H9 (cell line): ENCODE data around the gene MFSD6. TPM values are rescaled to one million over a fixed set of nuclear protein-coding genes. Genes with fewer than 3 reads are reported as not detected.

Source experiments
- DNase-seq: peaks from one replicate; pipeline ENCODE4 v3.0.0-alpha.2; 2017
- H2AFZ ChIP-seq: one replicate; pipeline ENCODE4 v1.6.1; 2013; ENCODE audit warnings: mild to moderate bottlenecking, low read length, control low read depth, moderate library complexity
- H2AK5ac ChIP-seq: 2 replicates; pipeline ENCODE4 v1.6.1; 2013; ENCODE audit warnings: low read length, control low read depth, mixed read lengths; ENCODE audit not compliant: insufficient read length
- H2BK120ac ChIP-seq: one replicate; pipeline ENCODE4 v1.6.1; 2013; ENCODE audit warnings: low read depth, mild to moderate bottlenecking, low read length, control low read depth, inconsistent platforms; ENCODE audit not compliant: poor library complexity, severe bottlenecking
- H2BK12ac ChIP-seq: 2 replicates; pipeline ENCODE4 v1.6.1; 2013; ENCODE audit warnings: low read length, control low read depth, mixed read lengths, low read depth; ENCODE audit not compliant: insufficient read length
- H2BK15ac ChIP-seq: 2 replicates; pipeline ENCODE4 v1.6.1; 2013; ENCODE audit warnings: low read depth, low read length, control low read depth
- H2BK20ac ChIP-seq: one replicate; pipeline ENCODE4 v1.6.1; 2013; ENCODE audit warnings: low read depth, mild to moderate bottlenecking, low read length, control low read depth, inconsistent platforms; ENCODE audit not compliant: poor library complexity, severe bottlenecking
- H2BK5ac ChIP-seq: 2 replicates; pipeline ENCODE4 v1.6.1; 2013; ENCODE audit warnings: low read length, control low read depth, mixed read lengths; ENCODE audit not compliant: insufficient read length
- H3K14ac ChIP-seq: 2 replicates; pipeline ENCODE4 v1.6.1; 2013; ENCODE audit warnings: low read length, control low read depth; ENCODE audit not compliant: insufficient read depth
- H3K18ac ChIP-seq: 2 replicates; pipeline ENCODE4 v1.6.1; 2013; ENCODE audit warnings: low read depth, mild to moderate bottlenecking, mixed read lengths, low read length, control low read depth; ENCODE audit not compliant: insufficient read length
- H3K23ac ChIP-seq: 2 replicates; pipeline ENCODE4 v1.6.1; 2013; ENCODE audit warnings: low read length, control low read depth, mixed read lengths, low read depth; ENCODE audit not compliant: insufficient read length
- H3K23me2 ChIP-seq: 2 replicates; pipeline ENCODE4 v1.6.1; 2013; ENCODE audit warnings: low read depth, mild to moderate bottlenecking, mixed read lengths, low read length, control low read depth; ENCODE audit not compliant: insufficient read length, poor library complexity, severe bottlenecking
- H3K27ac ChIP-seq: 2 replicates; pipeline ENCODE4 v1.5.1; 2013; ENCODE audit warnings: low read length, control low read depth, mixed read lengths, low read depth; ENCODE audit not compliant: insufficient read length
- H3K27me3 ChIP-seq: 2 replicates; pipeline ENCODE4 v1.6.1; 2013; ENCODE audit warnings: low read length, control low read depth, inconsistent platforms; ENCODE audit not compliant: insufficient read depth
- H3K4ac ChIP-seq: 2 replicates; pipeline ENCODE4 v1.6.1; 2013; ENCODE audit warnings: low read depth, mild to moderate bottlenecking, control low read depth, inconsistent platforms, low read length, moderate library complexity
- H3K4me1 ChIP-seq: 2 replicates; pipeline ENCODE4 v1.6.1; 2013; ENCODE audit warnings: low read length, control low read depth, inconsistent platforms; ENCODE audit not compliant: insufficient read depth
- H3K4me2 ChIP-seq: 2 replicates; pipeline ENCODE4 v1.6.1; 2013; ENCODE audit warnings: low read length, control low read depth, mixed read lengths; ENCODE audit not compliant: insufficient read length, insufficient read depth
- H3K56ac ChIP-seq: 2 replicates; pipeline ENCODE4 v1.6.1; 2013; ENCODE audit warnings: low read depth, mild to moderate bottlenecking, mixed read lengths, low read length, control low read depth; ENCODE audit not compliant: insufficient read length
- H3K79me1 ChIP-seq: 2 replicates; pipeline ENCODE4 v1.6.1; 2013; ENCODE audit warnings: low read depth, mild to moderate bottlenecking, moderate library complexity, low read length, control low read depth, inconsistent platforms; ENCODE audit not compliant: insufficient read depth, poor library complexity, severe bottlenecking
- H3K79me2 ChIP-seq: 2 replicates; pipeline ENCODE4 v1.6.1; 2013; ENCODE audit warnings: low read length, control low read depth, inconsistent platforms; ENCODE audit not compliant: insufficient read depth
- H3K9ac ChIP-seq: 2 replicates; pipeline ENCODE4 v1.6.1; 2013; ENCODE audit warnings: low read length, control low read depth, mixed read lengths; ENCODE audit not compliant: insufficient read length; ENCODE audit errors: extremely low read depth
- H3K9me3 ChIP-seq: one replicate; pipeline ENCODE4 v1.6.1; 2013; ENCODE audit warnings: low read depth, low read length, inconsistent platforms; ENCODE audit not compliant: control insufficient read depth
- H3T11ph ChIP-seq: one replicate; pipeline ENCODE4 v1.6.1; 2013; ENCODE audit warnings: mild to moderate bottlenecking, low read length, control low read depth, inconsistent platforms
- H4K20me1 ChIP-seq: one replicate; pipeline ENCODE4 v1.6.1; 2013; ENCODE audit not compliant: control insufficient read depth, insufficient read length, insufficient read depth
- H4K5ac ChIP-seq: 2 replicates; pipeline ENCODE4 v1.6.1; 2013; ENCODE audit warnings: low read depth, mild to moderate bottlenecking, mixed read lengths, low read length, control low read depth; ENCODE audit not compliant: insufficient read length
- H4K8ac ChIP-seq: replicated peaks from 2 replicates; pipeline ENCODE4 v1.6.1; 2013; ENCODE audit warnings: low read length, control low read depth, mixed read lengths, low read depth; ENCODE audit not compliant: insufficient read length
- H4K91ac ChIP-seq: 2 replicates; pipeline ENCODE4 v1.6.1; 2013; ENCODE audit warnings: low read depth, mild to moderate bottlenecking, moderate library complexity, mixed read lengths, low read length, control low read depth; ENCODE audit not compliant: insufficient read length
- H3K27ac Mint-ChIP-seq, 3 experiments: 2 replicates in 2 of 3; 3 replicates in 1 of 3; pipeline ENCODE4 v1.8.0; 2020 to 2021; ENCODE audit warnings: mixed read lengths in 3 of 3, mild to moderate bottlenecking in 1 of 3, moderate library complexity in 1 of 3
- H3K27me3 Mint-ChIP-seq: 2 replicates; pipeline ENCODE4 v1.8.0; 2021; ENCODE audit warnings: low read depth, mild to moderate bottlenecking, moderate library complexity, mixed read lengths
- H3K36me3 Mint-ChIP-seq, 3 experiments: 2 replicates in 2 of 3; 3 replicates in 1 of 3; pipeline ENCODE4 v1.8.0; 2020 to 2021; ENCODE audit warnings: low read depth in 3 of 3, mixed read lengths in 3 of 3; ENCODE audit not compliant: insufficient read depth in 1 of 3
- H3K4me1 Mint-ChIP-seq, 2 experiments: 2 replicates each; pipeline ENCODE4 v1.8.0; 2020; ENCODE audit warnings: mixed read lengths in 2 of 2
- H3K4me3 Mint-ChIP-seq, 2 experiments: 2 replicates in 1 of 2; 3 replicates in 1 of 2; pipeline ENCODE4 v1.8.0; 2020 to 2021; ENCODE audit warnings: mild to moderate bottlenecking in 2 of 2, mixed read lengths in 2 of 2, moderate library complexity in 1 of 2
- H3K9me3 Mint-ChIP-seq, 2 experiments: 2 replicates in 1 of 2; 3 replicates in 1 of 2; pipeline ENCODE4 v1.8.0; 2020; ENCODE audit warnings: mild to moderate bottlenecking in 2 of 2, mixed read lengths in 2 of 2, moderate library complexity in 1 of 2
- CTCF ChIP-seq: fragments of 200-600 bp; sonication (generic); conservative IDR thresholded peaks from 3 replicates; pipeline ENCODE4 v1.8.0; 2021; ENCODE audit warnings: antibody characterized with exemption, mild to moderate bottlenecking
- WGBS: extraction: QIAGEN DNeasy Blood & Tissue Kit; methylation state at CpG from one replicate; pipeline ENCODE4 v1.1.7; 2013; ENCODE audit warnings: missing lambda C conversion rate, low lambda C conversion rate, mixed read lengths; ENCODE audit not compliant: insufficient read length; ENCODE audit errors: extremely low coverage; 5-methylcytosine and 5-hydroxymethylcytosine counted together
- total RNA-seq: library from RNA; stranded (reverse); gene quantifications from 2 replicates; pipeline ENCODE4 v1.2.1, GENCODE V29; 2021

MFSD6 gene
- total RNA-seq, 1 experiment from 2014 or later, result 4.0 TPM

- Histone ChIP-seq H3K79me1 (no peaks in the 10 kb centered on the region), H3K79me2 (no peaks in the 10 kb centered on the region), H2BK120ac (no peak overlapping the region), H4K8ac (no peak overlapping the region), H3K9me3 (no peaks in the 10 kb centered on the region), H3K9ac (no peak overlapping the region), H3K23me2 (no peaks in the 10 kb centered on the region), H2AK5ac (no peak overlapping the region), H2AFZ (no peak overlapping the region), H3K23ac (no peak overlapping the region), H4K91ac (no peak overlapping the region), H3K27me3 (no peaks in the 10 kb centered on the region), H4K5ac (no peak overlapping the region), H2BK12ac (no peak overlapping the region), H3T11ph (no peak overlapping the region), H3K14ac (no peak overlapping the region), H4K20me1 (no peaks in the 10 kb centered on the region), H3K27ac (no peak overlapping the region), H2BK15ac (no peak overlapping the region), H3K56ac (no peak overlapping the region), H2BK5ac (no peak overlapping the region), H3K4me2 (no peak overlapping the region), H3K4ac (no peak overlapping the region), H3K18ac (no peak overlapping the region), H3K4me1 (no peaks in the 10 kb centered on the region), H2BK20ac (no peak overlapping the region)
- Mint-ChIP-seq H3K4me1 (peaks cover 0 to 3% of the 10 kb centered on the region in 2 experiments; a peak in 2 of 4 replicates), H3K9me3 (no peaks in the 10 kb centered on the region; a peak in 1 of 5 replicates), H3K36me3 (no peaks in the 10 kb centered on the region), H3K27me3 (no peaks in the 10 kb centered on the region), H3K27ac (no peak overlapping the region), H3K4me3 (no peak overlapping the region)
- TF ChIP-seq CTCF, result no peak
- DNase-seq, result no peak
- WGBS, result no CpG with 5 or more reads among the region's 2 CpGs
These were observed 73.2 kb downstream of the MFSD6 start for GRCh38 chr2:190481339-190481738.
